HepG2 (cell line): ENCODE data around the gene STBD1. TPM values are rescaled to one million over a fixed set of nuclear protein-coding genes. Genes with fewer than 3 reads are reported as not detected.
A peak's percentile ranks its signal among the peaks of the same experiment; 100 is the strongest.

ENCODE experiments used
- ATAC-seq: fragments of 200-7000 bp; cut with Tn5 transposase; 3 replicates; pipeline ENCODE4 v1.9.1; 2020; ENCODE audit warnings: mild to moderate bottlenecking, moderate library complexity
- BruUV-seq: library from RNA; stranded (reverse); fragments of 400-500 nt; replicated peaks from 2 replicates; lab custom pipeline; 2021; lab: Mats Ljungman, UMichigan
- CTCF ChIA-PET: fragments of 300-600 bp; formaldehyde crosslinking; extraction: SDS; loops from one replicate; lab custom pipeline; 2021; ENCODE audit warnings: low total read pairs, inconsistent platforms, low intra/inter-chr PET ratio; lab: Yijun Ruan, JAX
- POLR2A ChIA-PET: fragments of 350-600 bp; sonication (Branson Sonifier 250); formaldehyde crosslinking; loops from one replicate; lab custom pipeline; 2020; ENCODE audit warnings: antibody characterized with exemption, inconsistent platforms; lab: Yijun Ruan, JAX
- DNase-seq: peaks from one replicate; pipeline ENCODE4 v3.0.0-alpha.2; 2015; ENCODE audit warnings: low spot score
- FAIRE-seq: peaks from 3 replicates; lab custom pipeline; 2011; peaks lifted over from hg19 to GRCh38; lab: Jason Lieb, UNC
- H2AFZ ChIP-seq: one replicate; pipeline ENCODE4 v1.6.1; 2011; ENCODE audit warnings: low read length, inconsistent platforms
- H3K27ac ChIP-seq: fragments of 300-600 bp; 3 replicates; pipeline ENCODE4 v1.8.0; 2011; ENCODE audit warnings: mixed run types, mild to moderate bottlenecking, mixed read lengths, low read length, inconsistent platforms; ENCODE audit not compliant: insufficient read depth; ENCODE audit errors: extremely low read length
- H3K27me3 ChIP-seq, 2 experiments: fragments of 200-600 bp in 1 of 2; 2 replicates in 1 of 2; 3 replicates in 1 of 2; pipeline versions ENCODE4 v1.6.0 to v1.8.0; 2011; ENCODE audit warnings: low read length in 2 of 2, mild to moderate bottlenecking in 2 of 2, moderate library complexity in 2 of 2, inconsistent platforms in 1 of 2; ENCODE audit not compliant: insufficient read depth in 2 of 2, control insufficient read depth in 1 of 2
- H3K36me3 ChIP-seq, 2 experiments: fragments of 200-600 bp in 1 of 2; replicated peaks in 1 of 2; 2 replicates in 1 of 2; 3 replicates in 1 of 2; pipeline versions ENCODE4 v1.5.1 to v1.8.0; 2011; ENCODE audit warnings: low read length in 2 of 2, inconsistent platforms in 1 of 2; ENCODE audit not compliant: insufficient read depth in 2 of 2, control insufficient read depth in 1 of 2
- H3K4me1 ChIP-seq: 2 replicates; pipeline ENCODE4 v1.5.1; 2012; ENCODE audit warnings: low read length, inconsistent platforms; ENCODE audit not compliant: insufficient read depth
- H3K4me2 ChIP-seq: 2 replicates; pipeline ENCODE4 v1.6.0; 2011; ENCODE audit warnings: low read depth, low read length, inconsistent platforms
- H3K4me3 ChIP-seq, 3 experiments: fragments of 200-600 bp in 1 of 3; sonication (generic), shearing (Covaris generic) in 1 of 3; replicated peaks in 1 of 3; 2 replicates each; pipeline ENCODE4 v1.5.1; 2011 to 2016; ENCODE audit warnings: low read length in 3 of 3, inconsistent platforms in 2 of 3, low read depth in 2 of 3, mild to moderate bottlenecking in 2 of 3, control low read depth in 1 of 3, mixed read lengths in 1 of 3; ENCODE audit not compliant: insufficient read depth in 1 of 3
- H3K79me2 ChIP-seq: one replicate; pipeline ENCODE4 v1.6.1; 2011; ENCODE audit warnings: low read length, inconsistent platforms; ENCODE audit not compliant: insufficient read depth
- H3K9ac ChIP-seq: 2 replicates; pipeline ENCODE4 v1.6.0; 2011; ENCODE audit warnings: mild to moderate bottlenecking, low read depth, low read length, inconsistent platforms; ENCODE audit not compliant: insufficient read depth
- H3K9me3 ChIP-seq: 2 replicates; pipeline ENCODE4 v1.5.1; 2012; ENCODE audit warnings: mild to moderate bottlenecking, low read length
- H4K20me1 ChIP-seq: 2 replicates; pipeline ENCODE4 v1.6.0; 2011; ENCODE audit warnings: inconsistent platforms, mild to moderate bottlenecking, low read length, moderate library complexity; ENCODE audit not compliant: insufficient read depth
- BORCS8-MEF2B ChIP-seq: sonication (generic); formaldehyde crosslinking; IDR thresholded peaks from 2 replicates; pipeline ENCODE4 v1.8.0; 2022; ENCODE audit warnings: mild to moderate bottlenecking, missing genetic modification reagents
- CEBPB ChIP-seq: IDR thresholded peaks from 2 replicates; pipeline ENCODE4 v1.6.1; 2011; ENCODE audit warnings: low read depth, low read length, improper control_type of control experiment, borderline replicate concordance
- ERF ChIP-seq: IDR thresholded peaks from 2 replicates; pipeline ENCODE4 v1.6.1; 2018; ENCODE audit warnings: missing biosample characterization, missing genetic modification reagents
- FOXA1 ChIP-seq, 2 experiments: fragments of 450-650 bp in 1 of 2; sonication (generic) in 1 of 2; formaldehyde crosslinking in 1 of 2; IDR thresholded peaks; 2 replicates each; pipeline versions ENCODE4 v1.4.0 to v1.6.1; 2016 to 2020; ENCODE audit warnings: missing genetic modification reagents in 1 of 2
- FOXK2 ChIP-seq: fragments of 450-650 bp; IDR thresholded peaks from 2 replicates; pipeline ENCODE4 v1.6.1; 2016
- FOXP1 ChIP-seq, 2 experiments: fragments of 450-650 bp in 1 of 2; IDR thresholded peaks; 2 replicates each; pipeline ENCODE4 v1.6.1; 2017 to 2018; ENCODE audit warnings: antibody characterized with exemption in 1 of 2
- HNF4G ChIP-seq, 2 experiments: sonication (generic) in 1 of 2; formaldehyde crosslinking in 1 of 2; IDR thresholded peaks; 2 replicates each; pipeline versions ENCODE4 v1.4.0 to v1.6.1; 2011 to 2020; ENCODE audit warnings: borderline replicate concordance in 2 of 2, low read depth in 2 of 2, mild to moderate bottlenecking in 2 of 2, low read length in 1 of 2, missing genetic modification reagents in 1 of 2, moderate library complexity in 1 of 2
- HOXA7 ChIP-seq: sonication (generic); formaldehyde crosslinking; IDR thresholded peaks from 2 replicates; pipeline ENCODE4 v1.8.1; 2022; ENCODE audit warnings: mild to moderate bottlenecking, missing genetic modification reagents, moderate library complexity
- JUN ChIP-seq: sonication (generic); formaldehyde crosslinking; IDR thresholded peaks from 2 replicates; pipeline ENCODE4 v1.4.0; 2020; ENCODE audit warnings: mild to moderate bottlenecking, missing genetic modification reagents
- KLF11 ChIP-seq: IDR thresholded peaks from 2 replicates; pipeline ENCODE4 v1.6.1; 2016; ENCODE audit warnings: missing compliant biosample characterization
- PHF21A ChIP-seq: sonication (generic); formaldehyde crosslinking; IDR thresholded peaks from 2 replicates; pipeline ENCODE4 v1.5.0; 2020; ENCODE audit warnings: mild to moderate bottlenecking, missing genetic modification reagents
- RARA ChIP-seq: IDR thresholded peaks from 2 replicates; pipeline ENCODE4 v1.6.1; 2016; ENCODE audit warnings: missing genetic modification reagents, missing compliant biosample characterization
- RXRB ChIP-seq: IDR thresholded peaks from 2 replicates; pipeline ENCODE4 v1.6.1; 2016; ENCODE audit warnings: borderline replicate concordance, missing genetic modification reagents, missing compliant biosample characterization
- SOX5 ChIP-seq: IDR thresholded peaks from 2 replicates; pipeline ENCODE4 v1.6.1; 2016; ENCODE audit warnings: borderline replicate concordance
- THAP11 ChIP-seq: IDR thresholded peaks from 2 replicates; pipeline ENCODE4 v1.6.1; 2016; ENCODE audit warnings: missing biosample characterization, missing genetic modification reagents
- ZNF503 ChIP-seq: sonication (generic); formaldehyde crosslinking; IDR thresholded peaks from 2 replicates; pipeline ENCODE4 v1.4.0; 2020; ENCODE audit warnings: missing genetic modification reagents
- ZNF674 ChIP-seq: sonication (generic); formaldehyde crosslinking; IDR thresholded peaks from 2 replicates; pipeline ENCODE4 v1.5.0; 2020; ENCODE audit warnings: low read depth, mild to moderate bottlenecking, missing genetic modification reagents
- ZNF766 ChIP-seq: sonication (generic); formaldehyde crosslinking; IDR thresholded peaks from 2 replicates; pipeline ENCODE4 v1.5.0; 2020; ENCODE audit warnings: missing genetic modification reagents, borderline replicate concordance
- ZSCAN5A ChIP-seq: sonication (generic); formaldehyde crosslinking; IDR thresholded peaks from 2 replicates; pipeline ENCODE4 v1.8.0; 2022; ENCODE audit warnings: mild to moderate bottlenecking, missing genetic modification reagents, borderline replicate concordance
- WGBS: methylation state at CpG from one replicate; pipeline ENCODE4 v1.1.6; 2017; ENCODE audit warnings: low lambda C conversion rate; 5-methylcytosine and 5-hydroxymethylcytosine counted together
- in situ Hi-C: cut with HindIII; loops from 2 replicates; pipeline ENCODE4 v1.10.0; 2017; ENCODE audit warnings: low pct_unique_long_range_greater_than_20kb; ENCODE audit not compliant: extremely low pct_ligation_motif_present
- intact Hi-C: fragments of 100-400 bp; cut with micrococcal nuclease; formaldehyde crosslinking; loops from one replicate; pipeline ENCODE4 v1.10.0; 2022; ENCODE audit not compliant: unreplicated experiment
- polyA plus RNA-seq, 8 experiments: library from polyadenylated mRNA; depleted of rRNA in 3 of 8; stranded (reverse) in 7 of 8; unstranded in 1 of 8; fragments of >200 nt; fragmentation: Illumina TruSeq in 4 of 8; extraction: Trizol in 4 of 8; gene quantifications; 2 replicates each; pipeline versions ENCODE4 v1.2.1 to v1.2.3, GENCODE V29; 2011 to 2016; ENCODE audit warnings: low read depth in 4 of 8, missing spikeins in 1 of 8, mixed read lengths in 1 of 8; ENCODE audit not compliant: insufficient read depth in 1 of 8
- total RNA-seq, 5 experiments: library from RNA; depleted of rRNA; stranded (reverse); fragments of >200 nt; fragmentation: Illumina TruSeq; extraction: Trizol; gene quantifications; 2 replicates each; pipeline ENCODE4 v1.2.3, GENCODE V29; 2016; ENCODE audit warnings: low read depth in 1 of 5
- TF ChIP-seq, protein P1 (sequence below): sonication (generic); formaldehyde crosslinking; IDR thresholded peaks from 2 replicates; pipeline ENCODE4 v1.5.0; 2020; ENCODE audit warnings: missing genetic modification reagents

The STBD1 gene
- total and polyA plus RNA-seq, 2 of the 13 experiments (the other 11 are each of a cell fraction or from before 2014, with no cell fraction given) = 2.8 to 4.3 TPM

DNA sequence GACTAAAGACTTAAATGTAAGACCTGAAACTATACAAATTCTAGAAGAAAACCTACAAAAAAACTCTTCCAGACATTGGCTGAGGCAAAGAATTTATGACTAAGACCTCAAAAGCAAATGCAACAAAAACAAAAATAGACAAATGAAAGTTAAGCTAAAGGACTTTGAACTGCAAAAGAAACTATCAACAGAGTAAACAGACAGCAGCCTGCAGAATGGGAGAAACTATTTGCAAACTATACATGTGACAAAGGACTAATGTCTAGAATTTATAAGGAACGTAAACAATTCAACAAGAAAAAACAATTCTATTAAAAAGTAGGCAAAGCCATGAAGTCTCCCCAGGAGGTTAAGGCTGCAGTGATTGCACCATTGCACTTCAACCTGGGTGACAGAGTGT is 46.0 kb upstream of the STBD1 start (continued):
- TF ChIP-seq PHF21A (CRISPR knock-in tag) (0 out of 2 replicates have a peak, but pooled peaks have one; percentile 1), KLF11 (CRISPR knock-in tag) (no peak), RXRB (CRISPR knock-in tag) (0 out of 2 replicates have a peak, but pooled peaks have one; percentile 9), HOXA7 (CRISPR knock-in tag) (no peak), ZSCAN5A (CRISPR knock-in tag) (no peak), ERF (no peak), CEBPB (no peak)
- TF ChIP-seq, protein P1, sequence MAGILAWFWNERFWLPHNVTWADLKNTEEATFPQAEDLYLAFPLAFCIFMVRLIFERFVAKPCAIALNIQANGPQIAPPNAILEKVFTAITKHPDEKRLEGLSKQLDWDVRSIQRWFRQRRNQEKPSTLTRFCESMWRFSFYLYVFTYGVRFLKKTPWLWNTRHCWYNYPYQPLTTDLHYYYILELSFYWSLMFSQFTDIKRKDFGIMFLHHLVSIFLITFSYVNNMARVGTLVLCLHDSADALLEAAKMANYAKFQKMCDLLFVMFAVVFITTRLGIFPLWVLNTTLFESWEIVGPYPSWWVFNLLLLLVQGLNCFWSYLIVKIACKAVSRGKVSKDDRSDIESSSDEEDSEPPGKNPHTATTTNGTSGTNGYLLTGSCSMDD = no peak

DNA sequence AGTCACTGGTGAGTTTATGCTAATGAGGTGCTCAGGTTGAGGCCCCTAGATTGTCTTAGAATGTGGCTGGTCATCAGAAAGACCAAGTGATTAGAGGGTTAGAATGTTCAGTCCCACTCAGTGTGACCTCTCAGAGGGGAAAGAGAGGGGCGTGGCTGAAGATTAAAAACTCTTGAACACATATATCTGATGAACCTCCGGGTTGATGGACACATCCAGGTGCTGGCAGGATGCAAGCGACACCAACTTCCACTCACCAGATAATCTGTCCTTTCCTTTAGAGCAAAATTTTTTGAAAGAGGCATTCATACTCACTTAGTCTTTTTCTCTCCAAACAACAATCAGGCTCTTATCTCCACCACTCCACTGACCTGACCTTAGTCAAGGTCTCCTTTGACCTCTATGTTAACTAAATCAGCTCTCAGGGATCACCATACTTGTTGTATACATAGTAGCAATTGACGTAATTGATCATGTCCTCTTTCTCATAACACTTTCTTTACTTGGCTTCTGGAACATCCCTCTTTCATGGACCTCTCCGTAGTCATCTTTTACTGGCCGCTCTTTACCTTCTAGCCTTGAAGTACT is 40.8 kb upstream of the STBD1 start:
- DNase-seq (peak; percentile 61), FAIRE-seq (peak; percentile 48), ATAC-seq (peak; percentile 79)
- Histone ChIP-seq H3K4me3 (no peak overlapping the region), H3K4me2 (peak overlapping the region; percentile 28), H3K79me2 (no peaks in the 10 kb centered on the region), H3K27ac (no peak overlapping the region), H3K9ac (no peak overlapping the region), H2AFZ (no peak overlapping the region), H3K27me3 (no peaks in the 10 kb centered on the region; a peak in 1 of 5 replicates), H3K4me1 (peaks cover 39% of the 10 kb centered on the region), H3K36me3 (no peaks in the 10 kb centered on the region), H3K9me3 (no peaks in the 10 kb centered on the region), H4K20me1 (no peaks in the 10 kb centered on the region)
- ChIA-PET CTCF (no interaction called here), POLR2A (interaction anchor here (1.0 to 1.5 kb wide), 2 partner anchors 9 to 40 kb away, joined by 3 to 4 read pairs; no protein-coding TSS in a partner anchor)
- intact Hi-C loops = no loop called here
- in situ Hi-C loops = no loop called here
- 17% methylated on average over 6 of the region's 6 CpGs for WGBS
- no TSS peak for BruUV-seq
- TF ChIP-seq ZNF766 (CRISPR knock-in tag) (no peak), SOX5 (CRISPR knock-in tag) (peak; percentile 60; the same call in 1 of the 2 replicates), THAP11 (CRISPR knock-in tag) (0 out of 2 replicates have a peak, but pooled peaks have one; percentile 27), FOXP1 (IDR thresholded peaks at IDR 0.05) (no peak), FOXP1 (CRISPR knock-in tag; IDR thresholded peaks at IDR 0.05) (peak; percentile 31; the same call in 1 of the 2 replicates), FOXA1 (IDR thresholded peaks at IDR 0.05) (no peak), FOXA1 (CRISPR knock-in tag; IDR thresholded peaks at IDR 0.05) (peak; percentile 30; the same call in 1 of the 2 replicates), ZNF674 (no peak), BORCS8-MEF2B (CRISPR knock-in tag) (no peak), RARA (CRISPR knock-in tag) (peak; percentile 82), JUN (CRISPR knock-in tag) (no peak), HNF4G (IDR thresholded peaks at IDR 0.05; ENCODE audit: borderline replicate concordance, low read depth, low read length) (no peak), HNF4G (CRISPR knock-in tag; IDR thresholded peaks at IDR 0.05; ENCODE audit: borderline replicate concordance, low read depth) (no peak), ZNF503 (CRISPR knock-in tag) (peak; percentile 22; the same call in 1 of the 2 replicates), FOXK2 (0 out of 2 replicates have a peak, but pooled peaks have one; percentile 8)
